ENCODE results near the gene RYK.
"Not testable (repeated sequence)": the region's sequence is repeated elsewhere in the genome, so short reads cannot be mapped to it uniquely, and the experiment has no call there.

RYK gene

GRCh38 chr3:134216851-134217250, 33.8 kb downstream of the RYK start:
- Mint-ChIP-seq H3K27me3 (no peaks in the 10 kb centered on the region), H3K36me3 (peaks cover 23 to 44% of the 10 kb centered on the region in 2 donors), H3K27ac (no peak overlapping the region), H3K4me3 (no peak overlapping the region), H3K4me1 (peaks cover 29 to 48% of the 10 kb centered on the region in 2 donors), H3K9me3 (no peaks in the 10 kb centered on the region)
- no peak for DNase-seq
- no peak for ATAC-seq (replicated peaks)

- H3K9me3 Mint-ChIP-seq = no peaks in the 10 kb centered on the region
- H3K4me1 Mint-ChIP-seq = peaks cover 31 to 50% of the 10 kb centered on the region in 2 donors
- ATAC-seq (replicated peaks) (no peak), DNase-seq (no peak)
- no peaks in the 10 kb centered on the region for H3K27me3 Mint-ChIP-seq
- no peak overlapping the region for H3K27ac Mint-ChIP-seq
- peaks cover 26 to 46% of the 10 kb centered on the region in 2 donors for H3K36me3 Mint-ChIP-seq
- no peak overlapping the region for H3K4me3 Mint-ChIP-seq
Measured at GRCh38 chr3:134216191-134216764, 34.4 kb downstream of the RYK start.

GRCh38 chr3:134214239-134214638, 36.4 kb downstream of the RYK start:
- H3K27ac Mint-ChIP-seq = no peak overlapping the region
- H3K36me3 Mint-ChIP-seq = peaks cover 26 to 44% of the 10 kb centered on the region in 2 donors
- no peaks in the 10 kb centered on the region for H3K9me3 Mint-ChIP-seq
- H3K4me1 Mint-ChIP-seq = peaks cover 34 to 52% of the 10 kb centered on the region in 2 donors
- peak; percentile 51 to 52 for ATAC-seq (replicated peaks)
- no peak for DNase-seq
- no peak overlapping the region for H3K4me3 Mint-ChIP-seq
- H3K27me3 Mint-ChIP-seq = no peaks in the 10 kb centered on the region

- Mint-ChIP-seq H3K36me3 (peaks cover 20 to 37% of the 10 kb centered on the region in 2 donors), H3K27me3 (no peaks in the 10 kb centered on the region), H3K4me1 (peaks cover 31 to 42% of the 10 kb centered on the region in 2 donors), H3K9me3 (no peaks in the 10 kb centered on the region), H3K4me3 (peak overlapping the region in 1 of 2 donors; percentile 3), H3K27ac (peak overlapping the region; percentile 15)
- peak; percentile 85 to 87 for ATAC-seq (replicated peaks)
- peak; percentile 61 for DNase-seq
Measured at GRCh38 chr3:134212967-134213665, 37.5 kb downstream of the RYK start.

- ATAC-seq (replicated peaks) = peak; percentile 45 to 61
- peaks cover 29 to 42% of the 10 kb centered on the region in 2 donors for H3K4me1 Mint-ChIP-seq
- H3K27me3 Mint-ChIP-seq = no peaks in the 10 kb centered on the region
- peaks cover 20 to 33% of the 10 kb centered on the region in 2 donors for H3K36me3 Mint-ChIP-seq
- H3K9me3 Mint-ChIP-seq = no peaks in the 10 kb centered on the region
- H3K4me3 Mint-ChIP-seq = no peak overlapping the region
- no peak overlapping the region for H3K27ac Mint-ChIP-seq
- no peak for DNase-seq
Measured at GRCh38 chr3:134211797-134212196, 38.9 kb downstream of the RYK start.

- Mint-ChIP-seq H3K27ac (no peak overlapping the region), H3K4me3 (no peak overlapping the region), H3K9me3 (peaks cover 2 to 4% of the 10 kb centered on the region in 2 donors), H3K27me3 (no peaks in the 10 kb centered on the region), H3K36me3 (peaks cover 16 to 41% of the 10 kb centered on the region in 2 donors), H3K4me1 (peaks cover 0 to under 1% of the 10 kb centered on the region in 2 donors)
- ATAC-seq (replicated peaks) (no peak), DNase-seq (no peak)
Measured at GRCh38 chr3:134205451-134205850, 45.2 kb downstream of the RYK start.

- peaks cover 23 to 59% of the 10 kb centered on the region in 2 donors for H3K36me3 Mint-ChIP-seq
- DNase-seq (no peak), ATAC-seq (replicated peaks) (no peak)
- no peaks in the 10 kb centered on the region for H3K4me1 Mint-ChIP-seq
- no peaks in the 10 kb centered on the region for H3K27me3 Mint-ChIP-seq
- H3K27ac Mint-ChIP-seq = no peak overlapping the region
- H3K4me3 Mint-ChIP-seq = no peak overlapping the region
- peaks cover 2 to 4% of the 10 kb centered on the region in 2 donors for H3K9me3 Mint-ChIP-seq
Measured at GRCh38 chr3:134201201-134202130, 49.2 kb downstream of the RYK start.

- ATAC-seq (replicated peaks); H3K4me1 Mint-ChIP-seq; H3K9me3 Mint-ChIP-seq; H3K27me3 Mint-ChIP-seq; H3K27ac Mint-ChIP-seq; H3K4me3 Mint-ChIP-seq; DNase-seq: not testable (repeated sequence)
- H3K36me3 Mint-ChIP-seq = peaks cover 25 to 61% of the 10 kb centered on the region in 2 donors
Measured at GRCh38 chr3:134199880-134200279, 50.8 kb downstream of the RYK start.

GRCh38 chr3:134199240-134199639, 51.4 kb downstream of the RYK start:
- DNase-seq (no peak), ATAC-seq (replicated peaks) (no peak)
- Mint-ChIP-seq H3K4me3 (no peak overlapping the region), H3K4me1 (no peaks in the 10 kb centered on the region), H3K36me3 (peaks cover 25 to 57% of the 10 kb centered on the region in 2 donors), H3K27ac (no peak overlapping the region), H3K9me3 (peaks cover 2 to 4% of the 10 kb centered on the region in 2 donors), H3K27me3 (no peaks in the 10 kb centered on the region)

GRCh38 chr3:134198414-134198813, 52.2 kb downstream of the RYK start:
- Mint-ChIP-seq H3K36me3 (peaks cover 25 to 61% of the 10 kb centered on the region in 2 donors), H3K27me3 (no peaks in the 10 kb centered on the region), H3K9me3 (peaks cover 2 to 4% of the 10 kb centered on the region in 2 donors), H3K27ac (no peak overlapping the region), H3K4me3 (no peak overlapping the region), H3K4me1 (no peaks in the 10 kb centered on the region)
- ATAC-seq (replicated peaks) (no peak), DNase-seq (no peak)

GRCh38 chr3:134197681-134198261, 52.9 kb downstream of the RYK start:
- Mint-ChIP-seq H3K27ac (no peak overlapping the region), H3K27me3 (no peaks in the 10 kb centered on the region), H3K9me3 (peaks cover 2 to 4% of the 10 kb centered on the region in 2 donors), H3K36me3 (peaks cover 25 to 60% of the 10 kb centered on the region in 2 donors), H3K4me3 (no peak overlapping the region), H3K4me1 (no peaks in the 10 kb centered on the region)
- DNase-seq (peak; percentile 4), ATAC-seq (replicated peaks) (peak; percentile 87 to 91)

GRCh38 chr3:134194247-134194646, 56.4 kb downstream of the RYK start:
- Mint-ChIP-seq H3K27me3 (no peaks in the 10 kb centered on the region), H3K4me3 (no peak overlapping the region), H3K27ac (no peak overlapping the region), H3K36me3 (peaks cover 11 to 44% of the 10 kb centered on the region in 2 donors), H3K4me1 (peaks cover 0 to 4% of the 10 kb centered on the region in 2 donors), H3K9me3 (no peaks in the 10 kb centered on the region)
- ATAC-seq (replicated peaks) (no peak), DNase-seq (no peak)

GRCh38 chr3:134190250-134190649, 60.4 kb downstream of the RYK start:
- Mint-ChIP-seq H3K27ac (no peak overlapping the region), H3K9me3 (no peaks in the 10 kb centered on the region), H3K4me3 (no peak overlapping the region), H3K27me3 (no peaks in the 10 kb centered on the region), H3K36me3 (peaks cover 12 to 37% of the 10 kb centered on the region in 2 donors), H3K4me1 (peaks cover 0 to 4% of the 10 kb centered on the region in 2 donors)
- DNase-seq = no peak
- ATAC-seq (replicated peaks) = no peak

- ATAC-seq (replicated peaks) = no peak
- Mint-ChIP-seq H3K27me3 (no peaks in the 10 kb centered on the region), H3K4me3 (no peak overlapping the region), H3K36me3 (peaks cover 13 to 37% of the 10 kb centered on the region in 2 donors), H3K9me3 (no peaks in the 10 kb centered on the region), H3K4me1 (peaks cover 0 to 4% of the 10 kb centered on the region in 2 donors), H3K27ac (no peak overlapping the region)
- no peak for DNase-seq
Measured at GRCh38 chr3:134189849-134190248, 60.8 kb downstream of the RYK start.
